NT2/D1 (cell line): ENCODE data around the gene CSF1R.

ENCODE experiments used
- YY1 ChIP-seq: IDR thresholded peaks from 2 replicates; pipeline ENCODE4 v1.6.1; 2011; ENCODE audit not compliant: insufficient read length, insufficient read depth
- ZNF274 ChIP-seq: IDR thresholded peaks from 2 replicates; pipeline ENCODE4 v1.6.1; 2011; ENCODE audit warnings: mild to moderate bottlenecking, low read depth, low read length

DNA sequence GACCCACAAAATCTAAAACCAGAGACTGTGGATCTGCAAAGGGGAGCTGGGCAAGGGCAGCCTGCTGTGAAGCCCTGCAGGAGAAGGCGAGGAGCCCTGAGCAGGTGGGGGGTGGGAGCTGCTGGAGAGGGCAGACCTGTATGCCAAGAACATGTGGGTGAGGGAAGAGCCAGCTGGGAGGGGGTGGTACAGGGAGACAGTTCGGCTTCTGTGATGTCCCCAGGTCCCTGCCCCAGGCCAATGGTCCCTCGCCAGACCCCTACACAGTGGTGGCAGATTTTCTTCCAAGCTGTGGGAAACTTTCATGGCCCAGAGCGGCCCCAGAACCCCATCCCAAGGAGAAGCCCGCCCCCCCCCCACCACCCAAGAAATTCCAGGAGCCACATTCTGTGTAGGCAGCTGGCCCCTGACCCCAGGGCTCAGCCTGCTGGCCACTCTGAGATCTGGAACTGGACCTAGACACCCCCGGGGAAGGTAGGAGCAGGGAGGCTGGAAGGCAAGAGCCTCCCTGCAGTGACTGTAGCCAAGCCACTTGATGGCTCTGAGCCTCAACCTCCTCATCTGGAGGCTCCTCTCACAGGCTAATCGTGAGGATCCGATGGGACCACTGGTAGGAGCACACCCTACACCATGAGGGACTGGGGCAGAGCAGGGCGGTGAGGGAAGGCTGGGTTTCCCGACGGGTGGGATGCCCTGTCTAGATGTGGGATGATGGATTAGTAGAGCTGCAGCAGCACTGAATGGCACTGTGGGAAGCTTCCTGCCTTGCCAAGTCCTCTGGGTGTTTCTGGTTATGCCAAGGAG lies 22.6 kb upstream of the CSF1R start:
- TF ChIP-seq ZNF274 (no peak), YY1 (no peak)
